Measurements from ENCODE around the gene FAF1.
A peak's percentile ranks its signal among the peaks of the same experiment; 100 is the strongest.

Gene FAF1

DNA sequence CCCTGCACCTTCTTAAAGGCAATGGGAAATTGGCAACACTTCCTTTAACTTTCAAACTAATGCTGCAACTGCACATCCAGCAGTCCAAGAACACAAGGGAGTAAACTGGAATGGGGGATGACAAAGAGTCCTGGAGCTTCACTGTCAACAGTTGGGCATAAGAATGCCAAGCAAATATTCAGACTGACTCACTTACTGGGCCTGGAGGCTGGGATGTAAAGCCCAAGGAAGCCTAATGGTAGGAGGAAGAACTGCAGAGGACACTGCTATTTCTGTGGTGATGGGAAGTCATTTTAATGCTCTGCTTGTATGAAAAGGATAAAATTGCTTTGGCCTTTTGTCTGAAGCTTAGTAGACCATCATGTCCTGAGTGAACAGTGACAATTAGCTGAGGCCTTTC, 521.1 kb downstream of the FAF1 start:
- no peak for DNase-seq (ENCODE audit: low spot score)
- TF ChIP-seq, protein P1, sequence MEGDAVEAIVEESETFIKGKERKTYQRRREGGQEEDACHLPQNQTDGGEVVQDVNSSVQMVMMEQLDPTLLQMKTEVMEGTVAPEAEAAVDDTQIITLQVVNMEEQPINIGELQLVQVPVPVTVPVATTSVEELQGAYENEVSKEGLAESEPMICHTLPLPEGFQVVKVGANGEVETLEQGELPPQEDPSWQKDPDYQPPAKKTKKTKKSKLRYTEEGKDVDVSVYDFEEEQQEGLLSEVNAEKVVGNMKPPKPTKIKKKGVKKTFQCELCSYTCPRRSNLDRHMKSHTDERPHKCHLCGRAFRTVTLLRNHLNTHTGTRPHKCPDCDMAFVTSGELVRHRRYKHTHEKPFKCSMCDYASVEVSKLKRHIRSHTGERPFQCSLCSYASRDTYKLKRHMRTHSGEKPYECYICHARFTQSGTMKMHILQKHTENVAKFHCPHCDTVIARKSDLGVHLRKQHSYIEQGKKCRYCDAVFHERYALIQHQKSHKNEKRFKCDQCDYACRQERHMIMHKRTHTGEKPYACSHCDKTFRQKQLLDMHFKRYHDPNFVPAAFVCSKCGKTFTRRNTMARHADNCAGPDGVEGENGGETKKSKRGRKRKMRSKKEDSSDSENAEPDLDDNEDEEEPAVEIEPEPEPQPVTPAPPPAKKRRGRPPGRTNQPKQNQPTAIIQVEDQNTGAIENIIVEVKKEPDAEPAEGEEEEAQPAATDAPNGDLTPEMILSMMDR (IDR thresholded peaks at IDR 0.05), result no peak
- no peak overlapping the region for H3K27ac ChIP-seq
- H3K4me3 ChIP-seq, result no peak overlapping the region

DNA sequence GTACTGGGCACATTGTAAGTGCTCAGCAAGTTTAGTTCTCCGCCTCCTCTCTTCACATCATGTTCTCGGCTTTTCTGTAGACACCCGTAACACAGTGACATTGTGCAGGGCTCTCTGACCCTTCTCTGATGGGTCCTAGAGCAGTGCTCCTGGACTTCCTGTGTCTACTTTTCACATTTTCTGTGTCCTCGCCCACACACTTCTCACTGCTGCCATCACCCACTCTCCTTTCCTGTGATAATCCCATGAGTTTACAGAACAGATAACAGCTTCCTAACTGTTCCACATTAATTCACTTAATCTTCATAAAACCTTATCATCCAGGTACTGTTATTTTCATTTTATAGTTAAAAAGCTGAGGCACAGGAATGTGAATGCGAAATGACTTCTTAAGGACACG, 523.6 kb downstream of the FAF1 start:
- H3K27ac ChIP-seq, result no peak overlapping the region
- TF ChIP-seq, protein P1 (IDR thresholded peaks at IDR 0.05), result no peak
- H3K4me3 ChIP-seq, result no peak overlapping the region
- no peak for DNase-seq (ENCODE audit: low spot score)

DNA sequence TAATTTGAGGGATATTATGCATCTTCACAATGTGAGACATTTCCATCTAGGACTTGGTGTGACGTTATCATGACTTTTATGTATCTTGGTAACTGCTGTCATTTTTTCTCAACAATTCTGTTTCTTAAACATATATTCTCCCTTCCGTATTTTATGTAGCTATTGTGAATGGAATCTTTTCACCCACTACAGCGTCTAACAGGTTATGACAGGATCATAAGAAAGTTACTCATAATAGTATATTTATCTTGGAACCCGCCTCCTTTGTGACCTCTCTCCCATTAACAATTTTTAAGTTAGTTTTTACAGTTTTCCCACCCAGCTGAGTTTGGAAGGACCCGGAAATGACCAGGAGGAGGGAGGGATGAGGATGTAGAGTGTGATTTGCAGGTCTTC, 530.1 kb downstream of the FAF1 start:
- no peak for DNase-seq (ENCODE audit: low spot score)
- TF ChIP-seq, protein P1 (IDR thresholded peaks at IDR 0.05), result no peak
- Histone ChIP-seq H3K27ac (no peak overlapping the region), H3K4me3 (no peak overlapping the region)

DNA sequence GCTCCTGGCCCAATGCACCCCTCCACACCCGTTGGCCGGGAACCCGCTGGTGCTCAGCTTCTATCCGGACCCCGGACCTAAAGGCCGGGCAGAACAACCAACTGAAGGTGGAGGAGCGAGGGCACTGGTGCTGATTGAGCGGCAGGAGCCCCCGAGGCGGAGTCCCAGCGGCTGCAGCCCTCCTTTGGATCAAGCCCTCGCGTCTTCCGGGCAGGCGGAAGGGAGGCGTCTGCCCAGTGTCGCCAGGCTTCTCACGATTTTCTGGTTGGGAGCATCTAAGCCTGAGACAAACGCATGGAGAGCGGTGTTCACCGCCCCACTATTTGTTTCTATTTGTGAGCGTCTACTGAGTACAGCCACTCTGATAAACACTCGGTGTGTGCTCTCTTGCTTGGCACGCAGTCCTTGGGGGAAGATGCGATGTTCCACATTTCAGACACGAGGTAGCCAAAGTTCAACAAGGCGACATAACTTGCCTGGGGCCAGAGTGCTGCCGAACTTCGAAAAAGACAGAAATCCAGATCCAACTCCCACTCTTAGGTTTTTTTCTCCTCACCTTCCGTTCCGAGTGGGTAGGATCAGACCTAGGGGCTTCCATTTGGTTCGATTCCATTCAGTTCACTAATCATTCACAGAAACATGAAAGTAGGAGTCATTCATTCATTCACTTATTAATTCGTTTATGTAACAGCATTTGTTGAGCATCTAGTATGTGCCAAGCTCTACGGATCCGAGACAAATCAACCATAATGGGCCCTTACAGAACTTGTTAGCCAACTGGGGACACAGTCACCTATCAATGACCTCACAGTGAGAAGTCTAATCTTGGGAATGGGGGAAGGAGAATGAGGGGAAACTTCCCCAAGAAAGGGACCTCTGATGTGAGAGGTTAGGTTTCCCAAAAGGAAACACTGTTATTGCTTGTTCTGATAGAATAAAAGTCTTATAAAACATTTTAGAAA, 532.0 kb downstream of the FAF1 start:
- H3K4me3 ChIP-seq, result peak overlapping the region; percentile 25
- no peak for DNase-seq (ENCODE audit: low spot score)

DNA sequence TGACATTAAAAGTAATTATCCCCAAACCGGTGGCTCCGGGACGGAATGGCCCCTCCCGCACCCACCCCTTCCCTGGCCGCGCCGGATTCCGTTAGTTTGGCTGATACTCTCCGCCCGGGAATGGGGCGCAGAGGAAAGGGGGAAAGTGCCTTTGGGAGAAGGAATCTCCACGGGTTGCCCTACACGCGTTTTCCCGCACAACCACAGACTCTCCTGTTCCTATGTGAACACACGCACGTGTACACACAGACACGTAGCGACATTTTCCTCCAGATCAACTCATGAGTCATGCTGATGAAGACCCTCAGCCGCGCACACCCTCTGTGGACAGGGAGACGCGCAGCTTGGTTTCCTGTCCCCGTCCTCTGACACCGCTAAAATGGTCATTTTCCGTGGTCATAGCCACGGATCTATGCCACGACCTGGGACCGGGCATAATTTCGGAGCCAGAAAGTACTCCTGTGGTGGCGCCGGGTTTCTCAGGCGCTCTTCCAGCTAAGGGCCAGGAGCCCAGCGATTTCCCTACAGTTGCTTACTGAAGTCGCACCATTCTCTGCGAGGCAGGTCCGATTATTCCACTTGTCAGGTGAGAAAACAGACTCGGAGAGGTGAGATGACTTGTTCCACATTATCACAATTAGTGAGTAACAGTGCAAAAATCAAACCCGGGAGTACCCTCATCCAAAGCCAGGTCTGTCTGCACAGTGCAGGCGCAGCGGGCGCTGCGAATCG, 532.8 kb downstream of the FAF1 start:
- Histone ChIP-seq H3K4me3 (peak overlapping the region; percentile 25), H3K27ac (no peak overlapping the region)
- no peak for DNase-seq (ENCODE audit: low spot score)
- TF ChIP-seq, protein P1 (IDR thresholded peaks at IDR 0.05), result no peak

More for the DNA sequence above, 532.0 kb downstream of the FAF1 start:
- TF ChIP-seq, protein P1 (IDR thresholded peaks at IDR 0.05), result no peak
- no peak overlapping the region for H3K27ac ChIP-seq

DNA sequence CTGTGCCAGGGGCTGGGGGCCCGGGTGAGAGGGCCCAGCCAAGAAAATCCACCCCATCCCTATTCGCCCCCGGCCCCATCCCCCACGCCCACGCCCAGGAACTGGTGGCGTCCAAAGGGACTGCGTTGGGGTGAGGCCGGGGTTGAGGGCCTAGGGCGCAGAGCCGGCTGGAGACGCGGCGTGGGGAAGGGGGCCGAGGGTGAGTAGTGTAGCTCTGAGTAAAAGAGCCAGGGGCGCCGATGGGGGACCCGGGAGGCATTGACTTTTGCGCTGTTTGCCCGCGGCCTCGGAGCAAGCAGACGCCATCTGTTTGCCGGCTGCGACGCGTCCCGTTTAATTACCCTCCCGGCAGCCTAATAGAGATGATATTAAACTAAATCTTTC, 533.4 kb downstream of the FAF1 start:
- DNase-seq (ENCODE audit: low spot score), result no peak
- H3K4me3 ChIP-seq, result peak overlapping the region; percentile 25
- H3K27ac ChIP-seq, result no peak overlapping the region
- TF ChIP-seq, protein P1 (IDR thresholded peaks at IDR 0.05), result no peak

Measured in coronary artery (tissue), 2 donors.